CD14-positive monocyte (primary cell): ENCODE data around the gene PATJ. TPM values are rescaled to one million over a fixed set of nuclear protein-coding genes. Genes with fewer than 3 reads are reported as not detected.

ENCODE experiments used
- DNase-seq, 3 donors: peaks; one replicate each; pipeline ENCODE4 v3.0.0-alpha.2; 2011 to 2022
- H2AFZ ChIP-seq: 2 replicates; pipeline ENCODE4 v1.6.0; 2012; ENCODE audit warnings: mild to moderate bottlenecking, low read depth, low read length, inconsistent platforms; ENCODE audit not compliant: insufficient read depth, poor library complexity, severe bottlenecking
- H3K27ac ChIP-seq, 2 donors: 1 replicate in 1 of 2; 2 replicates in 1 of 2; pipeline ENCODE4 v1.5.1; 2012 to 2013; ENCODE audit warnings: low read length in 2 of 2, control low read depth in 1 of 2, inconsistent platforms in 1 of 2, low read depth in 1 of 2, mild to moderate bottlenecking in 1 of 2
- H3K27me3 ChIP-seq, 2 donors: one replicate each; pipeline versions ENCODE4 v1.6.0 to v1.6.1; 2011 to 2013; ENCODE audit warnings: low read length in 2 of 2; ENCODE audit not compliant: control insufficient read depth in 2 of 2, insufficient read depth in 2 of 2
- H3K36me3 ChIP-seq, 2 donors: replicated peaks in 1 of 2; 1 replicate in 1 of 2; 2 replicates in 1 of 2; pipeline versions ENCODE4 v1.5.1 to v1.6.1; 2012 to 2013; ENCODE audit warnings: low read length in 2 of 2, control low read depth in 1 of 2, inconsistent platforms in 1 of 2, mild to moderate bottlenecking in 1 of 2; ENCODE audit not compliant: insufficient read depth in 2 of 2, control insufficient read depth in 1 of 2
- H3K4me1 ChIP-seq, 2 donors: 1 replicate in 1 of 2; 2 replicates in 1 of 2; pipeline versions ENCODE4 v1.5.1 to v1.6.1; 2012 to 2013; ENCODE audit warnings: low read length in 2 of 2, control low read depth in 1 of 2, inconsistent platforms in 1 of 2, mild to moderate bottlenecking in 1 of 2, moderate library complexity in 1 of 2; ENCODE audit not compliant: insufficient read depth in 2 of 2, control insufficient read depth in 1 of 2
- H3K4me2 ChIP-seq: replicated peaks from 2 replicates; pipeline ENCODE3; 2012; ENCODE audit warnings: low read length, moderate library complexity, mild to moderate bottlenecking; ENCODE audit not compliant: poor library complexity, severe bottlenecking; ENCODE audit errors: extremely low read depth
- H3K4me3 ChIP-seq, 3 experiments: fragments of 200-600 bp in 1 of 3; sonication (generic) in 1 of 3; replicated peaks in 1 of 3; 1 replicate in 2 of 3; 2 replicates in 1 of 3; pipeline ENCODE4 v1.5.1; 2011 to 2013; ENCODE audit warnings: low read length in 3 of 3, mild to moderate bottlenecking in 3 of 3, control low read depth in 2 of 3, low read depth in 2 of 3, inconsistent platforms in 1 of 3, moderate library complexity in 1 of 3
- H3K79me2 ChIP-seq: 2 replicates; pipeline ENCODE4 v1.6.0; 2012; ENCODE audit warnings: mild to moderate bottlenecking, control low read depth, inconsistent platforms, low read length, moderate library complexity; ENCODE audit not compliant: insufficient read depth
- H3K9ac ChIP-seq: 2 replicates; pipeline ENCODE4 v1.6.0; 2017; ENCODE audit warnings: low read length, mild to moderate bottlenecking; ENCODE audit not compliant: insufficient read depth, poor library complexity, severe bottlenecking
- H3K9me3 ChIP-seq, 2 donors: replicated peaks in 1 of 2; 1 replicate in 1 of 2; 2 replicates in 1 of 2; pipeline versions ENCODE4 v1.5.1 to v1.6.1; 2012 to 2013; ENCODE audit warnings: low read length in 2 of 2, control low read depth in 1 of 2; ENCODE audit not compliant: control insufficient read depth in 1 of 2, insufficient read depth in 1 of 2
- H4K20me1 ChIP-seq: 2 replicates; pipeline ENCODE4 v1.6.0; 2012; ENCODE audit warnings: mild to moderate bottlenecking, low read length, control low read depth, moderate library complexity; ENCODE audit not compliant: insufficient read depth
- H3K27ac Mint-ChIP-seq, 7 donors: one replicate each; pipeline ENCODE4 v1.8.0; 2020; ENCODE audit warnings: mild to moderate bottlenecking in 7 of 7, mixed read lengths in 7 of 7, moderate library complexity in 6 of 7, inconsistent platforms in 2 of 7
- H3K27me3 Mint-ChIP-seq, 3 donors: one replicate each; pipeline ENCODE4 v1.8.0; 2021 to 2022; ENCODE audit warnings: low read depth in 3 of 3, mild to moderate bottlenecking in 3 of 3, mixed read lengths in 3 of 3, moderate library complexity in 3 of 3, inconsistent platforms in 1 of 3
- H3K36me3 Mint-ChIP-seq, 2 donors: one replicate each; pipeline ENCODE4 v1.8.0; 2020; ENCODE audit warnings: mixed read lengths in 2 of 2, inconsistent platforms in 1 of 2, mild to moderate bottlenecking in 1 of 2
- H3K4me1 Mint-ChIP-seq: one replicate; pipeline ENCODE4 v1.8.0; 2020; ENCODE audit warnings: mild to moderate bottlenecking, mixed read lengths
- H3K4me3 Mint-ChIP-seq, 2 donors: one replicate each; pipeline ENCODE4 v1.8.0; 2020; ENCODE audit warnings: mild to moderate bottlenecking in 2 of 2, mixed read lengths in 2 of 2, moderate library complexity in 1 of 2
- H3K9me3 Mint-ChIP-seq, 7 donors: one replicate each; pipeline ENCODE4 v1.8.0; 2020 to 2022; ENCODE audit warnings: mixed read lengths in 7 of 7, mild to moderate bottlenecking in 6 of 7, moderate library complexity in 6 of 7, inconsistent platforms in 2 of 7
- CTCF ChIP-seq: fragments of 200-600 bp; IDR thresholded peaks from one replicate; pipeline ENCODE4 v1.8.0; 2022; ENCODE audit warnings: antibody characterized with exemption, mild to moderate bottlenecking
- WGBS: methylation state at CpG from one replicate; pipeline ENCODE4 v1.1.5; 2013; ENCODE audit warnings: missing lambda C conversion rate; ENCODE audit not compliant: insufficient coverage; 5-methylcytosine and 5-hydroxymethylcytosine counted together
- intact Hi-C, 2 donors: fragments of 100-400 bp; cut with micrococcal nuclease; formaldehyde crosslinking; loops; one replicate each; pipeline versions ENCODE4 v1.15.0 to v1.15.1; 2023
- polyA plus RNA-seq, 3 donors: library from polyadenylated mRNA; depleted of rRNA in 1 of 3; unstranded in 2 of 3; stranded (reverse) in 1 of 3; fragments of 300-500 nt in 2 of 3; fragments of >200 nt in 1 of 3; fragmentation: Illumina TruSeq in 2 of 3; gene quantifications; 1 replicate in 2 of 3; 2 replicates in 1 of 3; pipeline ENCODE4 v1.2.3, GENCODE V29; 2012 to 2021

The PATJ gene
- polyA plus RNA-seq, 3 donors, result 0.01 to 0.23 TPM; not detected in 1

- Mint-ChIP-seq H3K9me3 (peaks cover 0 to 4% (median 0%) of the 10 kb centered on the region in 7 donors), H3K36me3 (no peaks in the 10 kb centered on the region), H3K27ac (no peak overlapping the region), H3K4me1 (no peaks in the 10 kb centered on the region), H3K4me3 (no peak overlapping the region), H3K27me3 (peaks cover 2 to 3% (median 2%) of the 10 kb centered on the region in 3 donors)
- 100% methylated on average over 6 of the region's 6 CpGs for WGBS
- H3K4me2 ChIP-seq, result no peak overlapping the region
- TF ChIP-seq CTCF, result no peak
- H3K4me1 ChIP-seq, result no peaks in the 10 kb centered on the region
- no peaks in the 10 kb centered on the region for H3K36me3 ChIP-seq
- intact Hi-C loops, result no loop called here
- no peaks in the 10 kb centered on the region for H4K20me1 ChIP-seq
- no peak overlapping the region for H3K9ac ChIP-seq
- DNase-seq, result no peak
- no peaks in the 10 kb centered on the region for H3K27me3 ChIP-seq
- no peak overlapping the region for H3K4me3 ChIP-seq
- no peak overlapping the region for H2AFZ ChIP-seq
- no peaks in the 10 kb centered on the region for H3K79me2 ChIP-seq
- H3K27ac ChIP-seq, result no peak overlapping the region
- no peaks in the 10 kb centered on the region for H3K9me3 ChIP-seq
These were observed 270.6 kb downstream of the PATJ start for GRCh38 chr1:62012836-62013235.

GRCh38 chr1:62013264-62013663, 271.0 kb downstream of the PATJ start:
- no peak for TF ChIP-seq CTCF
- Mint-ChIP-seq H3K27ac (no peak overlapping the region), H3K27me3 (peaks cover 2 to 3% (median 2%) of the 10 kb centered on the region in 3 donors)

More at GRCh38 chr1:62013264-62013663, 271.0 kb downstream of the PATJ start:
- 100% methylated on average over 5 of the region's 5 CpGs for WGBS
- H3K9me3 Mint-ChIP-seq, result peaks cover 0 to 4% (median 0%) of the 10 kb centered on the region in 7 donors
- H2AFZ ChIP-seq, result no peak overlapping the region
- H3K9me3 ChIP-seq, result no peaks in the 10 kb centered on the region
- no peaks in the 10 kb centered on the region for H3K36me3 ChIP-seq
- no peaks in the 10 kb centered on the region for H3K4me1 ChIP-seq
- H3K4me1 Mint-ChIP-seq, result peaks cover 3% of the 10 kb centered on the region
- H3K4me3 ChIP-seq, result no peak overlapping the region
- H3K27me3 ChIP-seq, result no peaks in the 10 kb centered on the region
- H4K20me1 ChIP-seq, result no peaks in the 10 kb centered on the region
- H3K79me2 ChIP-seq, result no peaks in the 10 kb centered on the region
- intact Hi-C loops, result no loop called here
- no peak overlapping the region for H3K27ac ChIP-seq
- no peaks in the 10 kb centered on the region for H3K36me3 Mint-ChIP-seq
- no peak overlapping the region for H3K4me2 ChIP-seq
- H3K4me3 Mint-ChIP-seq, result no peak overlapping the region
- no peak overlapping the region for H3K9ac ChIP-seq
- no peak for DNase-seq
